Retina (tissue), 1 donor: ENCODE results near the gene KANK3.
"Not testable (repeated sequence)": the region's sequence is repeated elsewhere in the genome, so short reads cannot be mapped to it uniquely, and the experiment has no call there.

Experiments used
- DNase-seq: peaks from one replicate; pipeline ENCODE4 v3.0.0-alpha.2; 2016

The KANK3 gene

DNA sequence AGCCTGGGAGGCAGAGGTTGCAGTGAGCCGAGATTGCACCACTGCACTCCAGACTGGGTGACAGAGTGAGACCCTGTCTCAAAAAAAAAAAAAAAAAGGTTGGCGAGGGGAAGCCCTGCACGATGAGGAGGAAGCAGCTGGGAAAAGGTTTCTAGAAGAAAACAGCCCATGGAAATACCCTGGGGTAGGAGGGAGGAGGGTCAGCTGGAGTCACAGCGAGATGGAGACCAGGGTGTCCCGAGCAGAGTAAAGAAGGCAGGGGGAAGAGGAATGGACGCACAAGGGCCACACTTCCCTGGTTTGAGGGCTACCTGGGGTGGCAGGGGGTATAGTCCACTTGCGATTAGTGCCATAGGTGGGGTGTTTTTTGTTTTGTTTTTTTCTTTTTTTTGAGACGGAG is 6.4 kb downstream of the KANK3 start:
- DNase-seq = no peak

DNA sequence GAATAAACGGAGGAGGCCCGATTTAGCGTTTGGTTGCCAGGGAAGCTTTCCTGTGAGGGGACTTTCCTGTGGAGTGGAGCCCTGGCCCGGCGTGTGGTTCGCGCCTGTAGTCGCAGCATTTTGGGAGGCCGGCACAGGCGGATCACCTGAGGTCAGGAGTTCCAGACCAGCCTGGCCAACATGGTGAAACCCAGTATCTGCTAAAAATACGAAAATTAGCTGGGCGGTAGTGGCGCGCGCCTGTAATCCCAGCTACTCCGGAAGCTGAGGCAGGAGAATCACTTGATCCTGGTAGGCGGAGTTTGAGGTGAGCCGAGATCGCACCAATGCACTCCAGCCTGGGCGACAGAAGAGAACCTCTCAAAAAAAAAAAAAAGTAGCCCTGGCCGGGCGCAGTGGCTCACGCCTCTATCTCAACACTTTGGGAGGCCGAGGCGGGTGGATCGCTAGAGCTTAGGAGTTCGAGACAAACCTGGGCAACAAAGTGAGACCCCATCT is 6.9 kb downstream of the KANK3 start:
- DNase-seq = no peak

DNA sequence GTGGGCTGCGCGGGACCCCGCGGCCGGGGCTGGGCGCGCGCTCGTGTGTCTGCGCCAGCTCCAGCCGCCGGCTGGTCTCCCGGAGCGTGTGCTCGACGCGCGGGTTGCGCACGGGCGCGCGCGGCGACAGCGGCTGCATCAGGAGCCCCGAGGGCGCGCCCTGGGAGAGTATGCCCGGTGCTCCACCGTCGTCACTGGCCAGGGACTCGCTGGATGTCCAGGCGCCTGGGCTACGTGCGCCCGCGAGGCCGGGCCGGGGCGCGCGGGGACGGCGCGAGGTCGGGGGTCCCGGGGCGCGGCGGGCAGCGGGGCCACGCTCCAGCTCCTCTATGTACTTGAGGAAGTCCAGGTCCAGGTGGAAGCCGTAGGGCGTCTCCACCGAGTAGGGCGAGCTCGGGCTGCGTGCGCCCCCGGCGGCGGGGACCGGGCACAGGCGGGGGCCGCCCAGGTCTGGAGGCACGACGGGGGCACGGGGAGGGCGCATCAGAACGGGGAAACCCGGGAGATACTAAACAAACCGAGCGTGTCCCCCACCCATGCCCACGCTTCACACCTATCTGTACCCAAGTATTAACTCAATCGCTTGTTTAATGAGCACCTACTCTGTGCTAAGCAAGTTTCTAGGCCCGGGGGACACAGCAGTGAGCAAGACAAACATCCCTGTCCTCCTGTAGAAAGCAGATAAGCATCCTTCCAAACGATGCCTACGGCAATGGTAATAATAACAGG is 7.6 kb downstream of the KANK3 start:
- DNase-seq = no peak

DNA sequence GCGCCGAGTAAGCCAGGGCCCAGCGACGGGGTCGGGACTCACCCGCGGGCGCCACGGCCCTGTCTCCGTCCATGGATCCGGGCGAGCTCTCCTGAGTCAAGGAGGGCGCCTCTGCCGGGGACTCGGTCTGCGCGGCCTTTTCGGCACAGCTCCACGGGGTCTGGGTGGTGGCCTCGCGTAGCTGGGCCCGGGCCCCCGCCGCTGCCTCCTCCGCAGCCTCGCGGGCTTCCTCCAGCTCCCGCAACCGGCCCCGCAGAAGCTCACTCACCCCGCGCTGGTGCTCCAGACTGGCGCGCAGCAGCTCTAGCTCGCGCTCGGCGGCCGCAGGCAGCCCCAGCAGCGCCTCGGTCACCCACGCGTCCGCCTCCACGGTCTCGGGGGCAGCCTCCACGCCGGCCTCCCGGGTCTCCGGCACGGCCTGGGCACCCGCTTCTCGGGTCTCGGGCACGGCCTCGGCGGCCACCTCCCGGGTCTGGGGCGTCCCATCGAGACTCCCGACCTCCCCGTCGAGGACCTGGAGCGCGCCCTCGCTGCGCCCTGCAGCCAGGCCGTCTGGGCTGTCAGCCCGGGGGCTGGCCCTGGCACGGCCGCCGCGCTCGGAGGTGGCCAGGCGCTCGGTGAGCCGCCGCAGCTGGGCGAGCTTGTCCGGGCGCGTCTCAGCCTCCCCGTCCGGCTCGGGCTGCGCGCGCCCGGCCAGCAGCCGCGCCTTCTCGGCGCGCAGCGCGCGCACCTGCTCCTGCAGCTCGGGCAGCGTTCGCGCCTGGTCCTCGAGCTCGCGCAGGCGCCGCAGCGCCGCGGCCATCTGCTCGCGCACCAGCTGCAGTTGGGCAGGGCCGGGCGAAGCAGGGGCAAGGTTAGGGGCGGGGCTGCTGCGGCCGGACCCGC is 8.4 kb downstream of the KANK3 start:
- peak; percentile 61 for DNase-seq

DNA sequence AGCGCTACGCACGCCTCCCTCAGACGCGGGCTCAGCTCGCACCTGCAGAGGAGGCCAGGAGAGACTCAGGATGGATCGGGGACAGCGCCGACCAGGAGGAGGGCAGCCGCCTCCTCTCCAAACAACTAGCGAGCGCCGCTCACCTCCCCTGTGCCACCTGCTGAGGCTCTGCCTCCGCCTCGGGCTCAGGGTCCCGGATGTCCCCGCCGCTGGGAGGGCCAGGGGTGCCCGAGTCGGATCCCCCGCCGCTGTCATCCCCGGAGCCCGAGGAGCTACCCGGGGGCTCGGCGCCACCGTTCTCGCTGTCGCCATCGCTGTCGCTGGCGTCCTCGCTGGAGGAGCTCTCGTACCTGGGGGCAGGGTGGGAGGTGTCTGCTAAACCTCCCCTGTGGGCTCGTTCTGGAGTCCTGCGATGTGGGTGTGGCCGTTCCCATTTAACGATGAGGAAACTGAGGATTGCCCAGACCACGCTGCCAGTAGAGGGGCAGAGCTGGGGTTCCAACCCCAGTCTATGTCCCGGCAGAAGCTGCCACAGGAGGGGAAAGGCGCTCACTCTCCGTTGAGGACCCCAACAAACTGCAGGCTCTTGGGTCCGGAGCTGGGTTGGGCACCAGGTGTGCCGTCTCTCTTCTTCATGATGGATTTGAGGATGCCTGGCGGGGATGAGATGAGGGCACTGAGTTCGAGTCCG is 9.2 kb downstream of the KANK3 start:
- peak; percentile 30 for DNase-seq

DNA sequence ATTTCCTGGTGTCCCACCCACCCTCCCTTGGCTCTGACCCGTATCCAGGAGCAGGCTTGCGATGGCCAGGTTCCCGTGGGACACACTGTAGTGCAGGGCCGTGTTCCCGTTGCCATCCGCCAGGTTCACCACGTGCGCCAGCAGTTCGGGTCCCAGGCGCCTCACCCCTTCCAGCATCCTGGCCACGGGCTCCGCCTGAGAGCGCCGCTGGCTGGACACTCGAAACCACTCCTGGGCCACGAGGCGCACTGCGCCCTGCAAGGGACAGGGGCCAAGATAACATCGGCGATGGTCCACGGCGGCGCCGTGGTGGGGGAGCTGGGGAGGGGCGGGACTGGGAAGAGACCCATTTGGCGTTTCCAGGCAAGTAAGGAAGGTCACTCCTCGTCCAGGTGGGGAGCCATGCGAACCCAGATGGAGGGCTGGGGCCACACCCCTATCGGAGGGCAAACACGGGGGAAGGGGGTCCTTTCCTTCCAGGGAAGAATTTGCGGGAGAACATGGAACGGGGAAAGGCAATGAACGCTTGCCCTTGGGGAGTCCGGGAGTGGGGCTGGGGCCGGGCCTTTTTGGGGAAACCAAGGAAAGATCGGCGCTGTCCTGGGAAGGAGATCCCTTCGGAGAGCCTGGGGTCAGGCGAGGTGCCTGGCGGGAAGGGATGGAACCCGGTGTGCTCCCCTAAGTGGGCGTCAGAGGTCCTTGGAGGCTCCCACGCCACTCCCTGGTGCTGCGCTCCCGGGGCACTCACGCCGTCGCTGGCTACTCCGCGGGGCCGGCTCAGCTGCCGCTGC is 9.9 kb downstream of the KANK3 start:
- no peak for DNase-seq

DNA sequence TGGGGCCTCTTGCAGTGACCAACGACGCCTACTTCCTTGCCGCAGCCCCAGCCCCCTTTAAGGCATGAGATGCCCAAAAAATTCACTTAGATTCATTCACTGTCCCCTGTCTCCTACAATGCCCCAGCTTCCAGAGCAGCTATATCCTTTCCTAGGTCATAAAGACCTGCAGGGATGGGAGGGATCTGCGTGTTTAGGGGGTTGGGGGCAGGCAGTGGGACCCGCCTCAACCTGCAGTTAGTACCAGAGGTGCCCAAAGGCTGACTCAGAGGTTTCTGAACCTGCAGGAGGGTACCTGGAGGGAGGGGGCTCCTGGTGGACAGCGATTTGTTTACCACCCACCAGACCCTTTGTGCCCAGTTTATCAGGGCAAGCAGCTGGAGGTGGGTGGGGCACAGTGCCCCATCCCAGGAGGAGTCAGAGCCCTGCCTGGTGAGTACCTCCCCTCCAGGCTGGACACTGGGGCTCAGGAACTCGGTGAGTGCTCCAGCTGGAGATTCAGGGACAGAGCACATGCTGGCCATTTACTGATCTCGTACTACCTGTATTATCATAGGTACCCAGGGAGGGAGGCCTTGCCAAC is 11.7 kb downstream of the KANK3 start:
- DNase-seq = no peak

DNA sequence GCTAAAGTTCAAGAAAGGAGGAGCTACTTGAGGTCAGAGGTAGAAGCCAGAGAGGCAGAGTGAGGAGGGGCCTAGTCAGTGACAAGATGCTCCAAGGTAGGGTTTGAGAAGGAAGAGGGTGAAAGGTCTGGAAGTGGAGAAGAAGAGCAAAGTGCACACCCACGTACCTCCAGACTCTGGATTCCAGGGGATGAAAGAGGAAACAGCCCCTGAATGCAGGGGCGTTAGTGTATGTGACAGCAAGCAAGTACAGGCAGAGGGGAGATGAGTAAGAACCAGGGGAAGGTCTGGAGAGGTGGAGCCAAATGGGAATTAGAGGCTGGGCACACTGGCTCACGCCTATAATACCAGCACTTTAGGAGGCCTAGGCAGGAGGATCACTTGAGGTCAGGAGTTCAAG is 13.1 kb downstream of the KANK3 start:
- DNase-seq = no peak

DNA sequence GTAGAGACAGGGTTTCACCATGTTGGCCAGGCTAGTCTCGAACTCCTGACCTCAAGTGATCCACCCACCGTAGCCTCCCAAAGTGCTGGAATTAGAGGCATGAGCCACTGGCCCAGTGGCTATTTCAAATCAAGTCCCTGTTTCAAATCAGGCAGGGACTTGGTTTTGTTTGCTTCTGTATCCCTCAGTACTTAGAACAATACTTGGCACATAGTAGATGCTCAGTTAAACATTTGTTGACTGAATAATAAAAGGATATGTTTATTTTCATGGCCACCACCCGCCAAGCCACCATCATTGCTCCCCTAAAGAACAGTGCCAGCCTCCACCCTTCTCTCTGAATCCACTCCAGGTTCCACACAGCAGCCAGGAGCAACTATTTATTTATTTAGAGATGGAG is 17.6 kb downstream of the KANK3 start:
- DNase-seq = no peak

DNA sequence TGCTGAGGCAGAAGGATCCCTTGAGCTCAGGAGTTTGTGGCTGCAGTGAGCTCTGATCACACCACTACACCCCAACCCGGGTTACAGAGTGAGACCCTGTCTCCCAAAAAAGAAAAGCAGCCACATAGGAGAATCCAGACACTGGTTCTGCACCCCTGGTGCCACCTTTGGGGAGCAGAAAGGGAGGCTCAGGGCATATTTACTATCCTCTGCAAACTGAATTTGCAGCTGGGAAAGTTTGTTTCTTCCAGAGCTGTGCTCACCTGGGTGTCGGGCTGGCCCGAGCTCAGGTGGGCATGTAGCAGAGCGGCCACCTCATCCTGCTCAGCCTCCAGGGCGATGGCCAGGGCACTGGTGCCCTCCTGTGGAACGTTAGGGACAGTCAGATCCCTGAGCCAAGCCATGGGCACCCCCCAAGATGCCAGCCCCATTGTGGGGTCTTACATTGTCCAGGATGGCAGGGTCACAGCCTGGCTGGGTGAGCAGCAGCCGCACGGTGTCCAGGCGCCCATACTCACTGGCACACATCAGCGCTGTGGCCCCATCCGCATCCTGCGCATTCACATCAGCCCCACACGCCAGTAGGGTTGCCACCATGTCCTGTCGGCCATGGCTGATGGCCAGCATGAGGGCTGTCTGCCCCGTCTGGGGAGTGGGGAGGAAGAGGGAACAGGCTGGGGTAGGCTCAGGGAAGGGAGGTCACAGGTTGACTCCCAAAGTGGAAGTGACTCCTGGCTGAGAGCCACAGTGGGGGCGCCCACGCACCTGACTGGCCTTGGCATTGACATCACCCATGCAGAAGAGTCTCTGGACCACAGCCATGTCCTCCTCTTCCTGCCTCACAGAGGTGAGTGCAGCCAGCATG is 18.6 kb downstream of the KANK3 start:
- no peak for DNase-seq

DNA sequence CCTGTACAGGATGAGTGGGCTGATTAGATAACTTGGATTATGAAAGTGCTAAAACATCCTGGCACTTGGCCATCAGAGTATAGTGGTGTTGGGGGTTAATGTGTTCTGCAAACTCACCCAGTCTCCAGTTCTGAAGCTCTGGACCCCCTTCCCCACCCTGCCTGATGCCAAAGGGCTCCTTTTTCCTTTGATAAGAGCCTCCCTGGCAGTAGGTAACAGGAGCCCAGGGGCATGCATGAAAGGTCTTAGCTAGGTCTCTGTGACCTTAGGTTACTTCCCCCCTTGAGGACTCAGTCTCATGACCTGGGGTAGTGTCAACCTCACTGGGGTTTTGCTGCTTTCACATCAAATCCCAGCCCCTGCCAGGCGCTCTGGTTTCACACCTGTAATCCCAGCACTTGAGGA is 19.3 kb downstream of the KANK3 start:
- no peak for DNase-seq

DNA sequence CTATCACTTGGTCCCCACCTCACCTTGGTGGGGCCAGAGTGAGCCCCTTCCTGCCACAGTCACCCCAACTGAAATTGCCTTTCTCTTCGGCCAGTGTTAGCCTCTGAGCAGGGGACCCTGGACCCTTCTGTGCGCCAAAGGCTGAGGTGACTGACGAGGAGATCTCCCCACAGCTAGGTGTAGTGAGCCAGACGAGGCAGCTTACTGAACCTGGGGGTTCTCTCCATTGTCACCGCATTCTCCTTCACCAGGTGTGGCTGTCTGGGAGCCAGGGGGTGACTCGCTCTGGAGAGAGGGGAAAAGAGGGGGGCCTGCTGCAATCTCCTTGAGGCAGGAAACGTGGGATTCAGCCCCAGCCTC is 20.4 kb downstream of the KANK3 start:
- no peak for DNase-seq

DNA sequence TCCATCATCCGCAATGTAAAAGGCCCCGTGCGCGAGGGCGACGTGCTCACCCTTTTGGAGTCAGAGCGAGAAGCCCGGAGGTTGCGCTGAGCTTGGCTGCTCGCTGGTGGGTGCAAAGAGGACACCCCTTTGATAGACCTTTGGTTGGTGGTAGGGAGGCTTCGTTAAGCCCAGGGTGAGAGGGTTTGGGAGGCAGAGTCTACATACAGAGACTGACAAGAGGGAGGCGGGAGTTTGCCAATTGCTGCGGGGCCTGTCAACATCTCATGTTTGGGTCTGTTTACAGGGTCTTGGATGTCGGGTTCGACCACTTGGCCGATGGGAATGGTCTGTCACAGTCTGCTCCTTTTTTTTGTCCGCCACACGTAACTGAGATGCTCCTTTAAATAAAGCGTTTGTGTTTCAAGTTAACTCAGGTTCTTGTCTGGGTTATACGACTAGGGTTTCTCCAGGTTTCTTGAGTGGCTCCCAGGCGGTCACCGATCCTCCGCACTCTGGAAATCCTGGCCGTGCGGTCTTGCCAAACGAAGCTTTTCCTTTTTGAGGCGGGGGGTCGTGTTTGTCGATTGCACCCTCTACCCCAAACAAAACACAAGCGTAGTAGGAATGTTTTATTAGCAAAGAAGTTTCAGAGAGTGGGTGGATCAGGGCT is 20.9 kb downstream of the KANK3 start:
- DNase-seq = no peak

DNA sequence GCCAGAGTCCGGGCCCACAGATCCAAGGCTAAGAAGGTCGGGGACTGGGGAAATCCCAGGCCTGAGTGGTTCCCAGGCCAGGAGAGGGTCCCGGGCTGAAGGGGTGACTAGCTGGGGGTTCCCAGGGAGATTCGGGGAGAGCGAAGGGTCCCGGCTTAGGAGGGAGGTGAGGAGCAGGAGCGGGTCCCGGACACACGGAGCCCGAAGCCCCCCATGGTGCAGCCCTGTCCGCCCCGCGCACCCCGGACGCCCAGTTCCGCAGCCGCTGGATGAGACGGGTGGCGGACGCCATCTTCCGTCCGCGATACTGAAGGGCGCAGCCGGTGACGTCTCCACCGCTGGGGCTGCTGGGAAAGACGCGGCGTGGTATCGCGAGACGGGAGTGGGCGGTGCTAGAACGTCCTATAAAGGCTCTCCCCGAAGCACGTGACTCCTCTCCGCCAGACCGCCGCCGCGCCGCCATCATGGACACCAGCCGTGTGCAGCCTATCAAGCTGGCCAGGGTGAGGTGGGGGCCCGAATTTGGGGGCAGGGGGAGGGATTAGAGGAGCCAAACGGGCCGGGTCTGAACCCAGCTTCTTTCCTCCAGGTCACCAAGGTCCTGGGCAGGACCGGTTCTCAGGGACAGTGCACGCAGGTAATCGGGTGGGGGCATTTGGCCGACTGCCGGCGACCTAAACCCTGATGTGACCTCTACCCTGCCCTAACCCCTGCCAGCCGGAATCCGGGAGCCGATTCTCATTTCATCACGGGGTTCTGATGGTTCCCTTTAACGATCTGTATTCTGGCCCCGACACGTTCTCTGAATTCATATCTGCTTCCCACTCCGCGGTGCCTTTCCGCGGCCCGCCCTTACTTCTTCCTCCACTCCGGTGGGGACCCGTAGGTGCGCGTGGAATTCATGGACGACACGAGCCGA is 21.7 kb downstream of the KANK3 start, which contains the start of the genes NDUFA7 and RPS28:
Gene NDUFA7 (minus strand): TSS at position 309 of the 919 bp plus-strand sequence. CDS start 17 bp downstream, at position 292.
Gene RPS28 (plus strand): TSS at position 430 of the 919 bp plus-strand sequence. CDS start 35 bp downstream, at position 465.
- DNase-seq = peak; percentile 98

DNA sequence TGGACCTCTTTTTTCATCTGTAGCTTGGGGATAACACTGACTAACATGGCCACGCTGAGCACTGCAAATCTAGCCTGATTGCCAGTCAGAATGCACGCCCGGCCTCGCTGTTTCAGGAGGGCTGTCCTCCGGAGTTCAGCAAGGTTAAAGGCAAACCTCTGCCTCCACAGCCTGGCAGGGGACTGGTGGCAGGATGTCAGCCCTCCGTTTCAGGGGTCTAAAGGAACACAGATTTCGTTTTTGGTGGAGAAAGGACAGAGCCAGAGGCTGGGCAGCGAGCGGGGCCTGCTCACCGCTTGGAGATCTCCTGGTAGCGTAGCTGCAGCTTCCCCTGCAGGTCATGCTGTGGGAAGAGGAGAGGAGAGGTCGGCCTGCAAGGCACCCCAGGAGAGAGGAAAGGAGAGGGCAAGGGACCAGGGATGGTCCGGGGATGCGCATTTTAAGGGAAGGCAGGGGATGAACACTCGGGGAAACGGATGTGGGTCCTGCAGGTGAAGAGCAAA is 22.4 kb downstream of the KANK3 start:
- no peak for DNase-seq

DNA sequence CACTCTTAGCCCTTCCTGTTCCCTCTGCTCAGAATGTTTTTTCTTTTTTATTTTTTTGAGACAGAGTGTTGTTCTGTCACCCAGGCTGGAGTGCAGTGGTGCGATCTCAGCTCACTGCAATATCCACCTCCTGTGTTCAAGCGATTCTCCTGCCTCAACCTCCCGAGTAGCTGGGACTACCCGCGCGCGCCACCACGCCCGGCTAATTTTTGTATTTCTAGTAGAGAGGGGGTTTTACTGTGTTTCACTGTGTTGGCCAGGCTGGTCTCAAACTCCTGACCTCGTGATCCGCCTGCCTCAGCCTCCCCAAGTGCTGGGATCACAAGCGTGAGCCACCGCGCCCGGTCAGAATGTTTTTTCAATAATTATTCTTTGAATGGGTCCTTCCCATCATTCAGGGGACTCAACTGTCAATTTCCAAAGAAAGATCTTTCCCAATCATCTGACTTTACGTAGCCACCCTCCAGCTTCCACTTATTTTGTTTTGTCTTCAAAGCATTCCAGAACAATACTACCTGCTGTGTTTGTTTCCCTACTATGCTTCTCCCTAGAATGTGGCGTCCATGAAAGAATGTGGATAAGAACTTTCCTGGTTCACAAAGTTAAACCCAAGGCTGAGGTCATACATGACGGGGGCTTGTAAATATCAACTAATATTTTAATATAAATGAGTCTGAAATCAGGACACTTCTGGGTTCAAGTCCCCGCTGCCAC is 23.1 kb downstream of the KANK3 start:
- DNase-seq = no peak

DNA sequence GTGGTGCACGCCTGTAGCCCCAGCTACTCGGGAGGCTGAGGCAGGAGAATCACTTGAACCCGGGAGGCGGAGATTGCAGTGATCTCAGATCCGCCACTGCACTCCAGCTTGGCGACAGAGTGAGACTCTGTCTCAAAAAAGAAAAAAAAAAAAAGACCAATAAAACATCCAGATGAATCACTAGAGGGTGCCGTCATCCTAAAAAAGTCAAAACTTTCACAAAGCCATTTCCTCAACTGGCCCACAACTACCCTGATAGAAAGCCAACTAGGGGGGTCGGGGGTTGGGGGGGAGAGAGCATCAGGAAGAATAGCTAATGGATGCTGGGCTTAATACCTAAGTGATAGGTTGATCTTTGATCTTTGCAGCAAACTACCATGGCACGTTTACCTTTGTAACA is 24.2 kb downstream of the KANK3 start:
- not testable (repeated sequence) for DNase-seq

DNA sequence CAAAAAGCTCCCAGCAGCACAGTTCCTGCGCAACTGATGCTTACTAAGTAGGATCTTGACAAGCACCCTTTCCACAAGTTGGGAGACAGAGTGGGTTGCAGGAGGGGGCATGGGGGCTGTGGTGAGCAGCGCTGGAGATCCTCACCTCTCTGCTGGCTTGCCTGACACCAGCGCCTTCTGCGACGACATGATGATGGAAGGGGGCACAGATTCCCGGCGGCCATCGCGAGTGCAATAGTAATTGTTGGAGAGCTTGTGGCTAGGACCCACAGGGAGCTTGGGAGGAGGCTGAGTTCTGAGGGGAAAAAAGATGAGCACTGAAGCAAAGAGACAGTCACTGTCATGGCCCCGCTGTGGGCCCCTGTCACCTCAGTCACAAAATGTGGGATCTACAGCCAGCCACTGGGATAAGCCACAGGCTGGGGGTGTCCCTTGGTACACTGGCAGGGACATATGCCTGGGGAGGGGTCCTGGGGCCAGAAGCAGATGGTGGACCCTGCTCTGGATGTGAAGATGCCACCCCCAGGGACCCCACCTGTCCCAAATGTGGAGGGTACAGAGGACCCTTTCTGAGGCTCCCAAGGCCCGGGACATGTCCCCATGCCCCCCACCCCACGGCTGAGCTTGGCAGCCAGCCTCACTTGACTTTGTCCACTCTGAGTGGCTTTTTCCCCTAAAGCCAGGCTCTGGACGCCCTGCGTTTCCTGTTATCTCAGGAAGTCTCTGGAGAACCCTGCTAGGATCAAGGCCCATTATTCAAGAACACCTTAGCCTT is 26.5 kb downstream of the KANK3 start:
- no peak for DNase-seq
